ENCODE data around the gene WDR86.

DNA sequence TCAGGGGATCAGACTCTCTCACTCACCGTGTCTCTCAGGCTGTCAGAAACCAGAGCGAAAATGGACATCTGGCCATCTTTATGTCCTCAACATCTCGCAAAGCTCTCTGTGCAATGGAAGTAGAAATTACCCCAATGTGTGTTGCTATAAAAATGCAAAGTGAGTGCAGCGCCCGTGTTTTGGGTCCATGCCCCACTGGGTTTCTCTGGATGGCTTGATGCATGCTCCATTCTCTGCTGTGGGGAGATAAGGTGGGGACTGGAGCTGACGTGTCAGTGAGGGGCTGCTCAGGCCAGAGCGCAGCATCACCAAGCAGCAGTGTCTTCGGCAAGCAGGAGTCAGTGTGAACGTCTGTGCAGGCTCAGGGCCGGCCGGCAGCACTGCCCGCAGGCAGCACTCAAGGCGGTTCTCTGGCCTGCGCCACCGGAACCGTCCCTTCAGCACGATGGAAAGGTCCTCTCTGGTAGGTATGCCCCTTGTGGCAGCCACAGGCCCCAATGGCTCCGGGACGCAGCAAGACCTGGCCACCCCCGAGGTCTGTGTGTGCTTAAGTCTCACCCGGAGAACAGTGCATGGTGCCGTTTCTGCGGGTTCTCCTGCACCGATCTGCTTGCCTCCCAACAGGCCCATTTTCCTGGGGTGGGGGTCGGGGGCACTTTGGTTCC is 30.2 kb downstream of the WDR86 start:
- TF ChIP-seq, protein P1, sequence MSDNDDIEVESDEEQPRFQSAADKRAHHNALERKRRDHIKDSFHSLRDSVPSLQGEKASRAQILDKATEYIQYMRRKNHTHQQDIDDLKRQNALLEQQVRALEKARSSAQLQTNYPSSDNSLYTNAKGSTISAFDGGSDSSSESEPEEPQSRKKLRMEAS (CRISPR knock-in tag; IDR thresholded peaks at IDR 0.05): no peak
- no peak for TF ChIP-seq NFE2L1 (CRISPR knock-in tag; IDR thresholded peaks at IDR 0.05)
- TF ChIP-seq, protein P2, sequence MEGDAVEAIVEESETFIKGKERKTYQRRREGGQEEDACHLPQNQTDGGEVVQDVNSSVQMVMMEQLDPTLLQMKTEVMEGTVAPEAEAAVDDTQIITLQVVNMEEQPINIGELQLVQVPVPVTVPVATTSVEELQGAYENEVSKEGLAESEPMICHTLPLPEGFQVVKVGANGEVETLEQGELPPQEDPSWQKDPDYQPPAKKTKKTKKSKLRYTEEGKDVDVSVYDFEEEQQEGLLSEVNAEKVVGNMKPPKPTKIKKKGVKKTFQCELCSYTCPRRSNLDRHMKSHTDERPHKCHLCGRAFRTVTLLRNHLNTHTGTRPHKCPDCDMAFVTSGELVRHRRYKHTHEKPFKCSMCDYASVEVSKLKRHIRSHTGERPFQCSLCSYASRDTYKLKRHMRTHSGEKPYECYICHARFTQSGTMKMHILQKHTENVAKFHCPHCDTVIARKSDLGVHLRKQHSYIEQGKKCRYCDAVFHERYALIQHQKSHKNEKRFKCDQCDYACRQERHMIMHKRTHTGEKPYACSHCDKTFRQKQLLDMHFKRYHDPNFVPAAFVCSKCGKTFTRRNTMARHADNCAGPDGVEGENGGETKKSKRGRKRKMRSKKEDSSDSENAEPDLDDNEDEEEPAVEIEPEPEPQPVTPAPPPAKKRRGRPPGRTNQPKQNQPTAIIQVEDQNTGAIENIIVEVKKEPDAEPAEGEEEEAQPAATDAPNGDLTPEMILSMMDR (IDR thresholded peaks at IDR 0.05): no peak
- TF ChIP-seq, protein P3, sequence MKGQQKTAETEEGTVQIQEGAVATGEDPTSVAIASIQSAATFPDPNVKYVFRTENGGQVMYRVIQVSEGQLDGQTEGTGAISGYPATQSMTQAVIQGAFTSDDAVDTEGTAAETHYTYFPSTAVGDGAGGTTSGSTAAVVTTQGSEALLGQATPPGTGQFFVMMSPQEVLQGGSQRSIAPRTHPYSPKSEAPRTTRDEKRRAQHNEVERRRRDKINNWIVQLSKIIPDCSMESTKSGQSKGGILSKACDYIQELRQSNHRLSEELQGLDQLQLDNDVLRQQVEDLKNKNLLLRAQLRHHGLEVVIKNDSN (CRISPR knock-in tag; IDR thresholded peaks at IDR 0.05): no peak
- TF ChIP-seq, protein P4, sequence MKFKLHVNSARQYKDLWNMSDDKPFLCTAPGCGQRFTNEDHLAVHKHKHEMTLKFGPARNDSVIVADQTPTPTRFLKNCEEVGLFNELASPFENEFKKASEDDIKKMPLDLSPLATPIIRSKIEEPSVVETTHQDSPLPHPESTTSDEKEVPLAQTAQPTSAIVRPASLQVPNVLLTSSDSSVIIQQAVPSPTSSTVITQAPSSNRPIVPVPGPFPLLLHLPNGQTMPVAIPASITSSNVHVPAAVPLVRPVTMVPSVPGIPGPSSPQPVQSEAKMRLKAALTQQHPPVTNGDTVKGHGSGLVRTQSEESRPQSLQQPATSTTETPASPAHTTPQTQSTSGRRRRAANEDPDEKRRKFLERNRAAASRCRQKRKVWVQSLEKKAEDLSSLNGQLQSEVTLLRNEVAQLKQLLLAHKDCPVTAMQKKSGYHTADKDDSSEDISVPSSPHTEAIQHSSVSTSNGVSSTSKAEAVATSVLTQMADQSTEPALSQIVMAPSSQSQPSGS (CRISPR knock-in tag; IDR thresholded peaks at IDR 0.05; ENCODE audit: borderline replicate concordance, low read depth): no peak
- TF ChIP-seq, protein P5, sequence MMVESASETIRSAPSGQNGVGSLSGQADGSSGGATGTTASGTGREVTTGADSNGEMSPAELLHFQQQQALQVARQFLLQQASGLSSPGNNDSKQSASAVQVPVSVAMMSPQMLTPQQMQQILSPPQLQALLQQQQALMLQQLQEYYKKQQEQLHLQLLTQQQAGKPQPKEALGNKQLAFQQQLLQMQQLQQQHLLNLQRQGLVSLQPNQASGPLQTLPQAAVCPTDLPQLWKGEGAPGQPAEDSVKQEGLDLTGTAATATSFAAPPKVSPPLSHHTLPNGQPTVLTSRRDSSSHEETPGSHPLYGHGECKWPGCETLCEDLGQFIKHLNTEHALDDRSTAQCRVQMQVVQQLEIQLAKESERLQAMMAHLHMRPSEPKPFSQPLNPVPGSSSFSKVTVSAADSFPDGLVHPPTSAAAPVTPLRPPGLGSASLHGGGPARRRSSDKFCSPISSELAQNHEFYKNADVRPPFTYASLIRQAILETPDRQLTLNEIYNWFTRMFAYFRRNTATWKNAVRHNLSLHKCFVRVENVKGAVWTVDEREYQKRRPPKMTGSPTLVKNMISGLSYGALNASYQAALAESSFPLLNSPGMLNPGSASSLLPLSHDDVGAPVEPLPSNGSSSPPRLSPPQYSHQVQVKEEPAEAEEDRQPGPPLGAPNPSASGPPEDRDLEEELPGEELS (CRISPR knock-in tag; IDR thresholded peaks at IDR 0.05): no peak
- TF ChIP-seq SP1 (CRISPR knock-in tag; conservative IDR thresholded peaks at IDR 0.05): no peak
- TF ChIP-seq ELF4 (CRISPR knock-in tag; IDR thresholded peaks at IDR 0.05; ENCODE audit: low read depth): no peak
- no peak for TF ChIP-seq IRF2 (CRISPR knock-in tag; IDR thresholded peaks at IDR 0.05; ENCODE audit: borderline replicate concordance, low read depth)
- no peak for TF ChIP-seq TCF7 (CRISPR knock-in tag; IDR thresholded peaks at IDR 0.05; ENCODE audit: low read depth)
- no peak for TF ChIP-seq ZNF423 (CRISPR knock-in tag; IDR thresholded peaks at IDR 0.05)
